ENCODE results near the gene SAMD3. TPM values are rescaled to one million over a fixed set of nuclear protein-coding genes. Genes with fewer than 3 reads are reported as not detected.
"Not testable (repeated sequence)": the region's sequence is repeated elsewhere in the genome, so short reads cannot be mapped to it uniquely, and the experiment has no call there.

SAMD3 gene
- total and polyA plus RNA-seq, 4 donors, result 0.08 to 4.3 (median 1.2) TPM

DNA sequence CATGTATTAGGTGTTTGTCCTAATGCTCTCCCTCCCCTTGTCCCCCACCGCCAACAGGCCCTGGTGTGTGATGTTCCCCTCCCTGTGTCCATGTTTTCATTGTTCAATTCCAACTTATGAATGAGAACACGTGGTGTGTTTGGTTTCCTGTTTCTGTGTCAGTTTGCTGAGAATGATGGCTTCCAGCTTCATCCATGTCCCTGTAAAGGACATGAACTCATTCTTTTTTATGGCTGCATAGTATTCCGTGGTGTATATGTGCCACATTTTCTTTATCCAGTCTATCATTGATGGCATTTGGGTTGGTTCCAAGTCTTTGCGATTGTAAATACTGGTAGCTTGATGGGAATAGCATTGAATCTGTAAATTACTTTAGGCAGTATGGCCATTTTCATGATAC is 52.6 kb downstream of the SAMD3 start:
- H3K27ac ChIP-seq (ENCODE audit: low read depth in 1 of 2, low read length in 2 of 2); DNase-seq (ENCODE audit: low spot score); H3K4me3 ChIP-seq (ENCODE audit: low read depth in 1 of 3, low read length in 3 of 3); H3K9me3 ChIP-seq (ENCODE audit: control insufficient read depth in 4 of 4, low read length in 3 of 4); H3K4me1 ChIP-seq (ENCODE audit: control insufficient read depth in 4 of 4, insufficient read depth in 4 of 4, low read length in 3 of 4); H3K36me3 ChIP-seq (ENCODE audit: control insufficient read depth in 4 of 4, insufficient read depth in 3 of 4, low read depth in 1 of 4, low read length in 3 of 4); H3K27me3 ChIP-seq (ENCODE audit: control insufficient read depth in 4 of 4, insufficient read depth in 4 of 4, low read length in 3 of 4); H3K9ac ChIP-seq (ENCODE audit: low read depth in 1 of 2, low read length in 2 of 2): not testable (repeated sequence)
- WGBS, result 88% methylated on average over 4 of the region's 4 CpGs

DNA sequence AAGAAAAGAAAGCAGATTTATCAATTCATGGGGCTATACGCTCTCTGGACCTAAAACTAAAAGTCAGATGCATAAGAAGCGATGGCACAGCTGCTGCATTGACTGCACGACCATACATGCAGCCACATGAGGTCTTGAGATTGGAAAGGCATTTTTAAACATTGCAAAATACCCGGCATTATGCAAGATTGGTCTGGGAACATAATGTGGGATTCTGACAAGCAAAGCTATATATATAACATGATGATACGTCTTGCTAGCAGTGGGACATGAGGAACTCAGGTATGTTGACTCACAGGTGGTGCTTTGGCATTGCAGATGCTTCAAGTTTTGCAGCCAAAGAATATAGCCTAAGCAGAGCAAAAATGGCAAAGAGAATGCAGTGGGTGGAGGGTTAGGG is 55.1 kb downstream of the SAMD3 start:
- Histone ChIP-seq H3K9me3 (ENCODE audit: control insufficient read depth in 4 of 4, low read length in 3 of 4) (no peaks in the 10 kb centered on the region), H3K27me3 (ENCODE audit: control insufficient read depth in 4 of 4, insufficient read depth in 4 of 4, low read length in 3 of 4) (no peaks in the 10 kb centered on the region), H3K4me1 (ENCODE audit: control insufficient read depth in 4 of 4, insufficient read depth in 4 of 4, low read length in 3 of 4) (no peaks in the 10 kb centered on the region), H3K9ac (ENCODE audit: low read depth in 1 of 2, low read length in 2 of 2) (no peak overlapping the region), H3K36me3 (ENCODE audit: control insufficient read depth in 4 of 4, insufficient read depth in 3 of 4, low read depth in 1 of 4, low read length in 3 of 4) (no peaks in the 10 kb centered on the region), H3K4me3 (ENCODE audit: low read depth in 1 of 3, low read length in 3 of 3) (no peak overlapping the region), H3K27ac (ENCODE audit: low read depth in 1 of 2, low read length in 2 of 2) (no peak overlapping the region)
- DNase-seq (ENCODE audit: low spot score), result no peak
- TF ChIP-seq SP1 (IDR thresholded peaks at IDR 0.05), result no peak
- no peak for TF ChIP-seq HNF4G (IDR thresholded peaks at IDR 0.05)
- TF ChIP-seq TAF1 (conservative IDR thresholded peaks at IDR 0.05), result no peak
- TF ChIP-seq JUND (IDR thresholded peaks at IDR 0.05), result no peak
- TF ChIP-seq RXRA (IDR thresholded peaks at IDR 0.05), result no peak
- no peak for TF ChIP-seq GABPA (IDR thresholded peaks at IDR 0.05 in 1 of 2, conservative IDR thresholded peaks at IDR 0.05 in 1 of 2)
- TF ChIP-seq REST (IDR thresholded peaks at IDR 0.05), result no peak
- TF ChIP-seq RAD21 (IDR thresholded peaks at IDR 0.05), result no peak
- no peak for TF ChIP-seq NR2F2 (IDR thresholded peaks at IDR 0.05)
- TF ChIP-seq, protein P1, sequence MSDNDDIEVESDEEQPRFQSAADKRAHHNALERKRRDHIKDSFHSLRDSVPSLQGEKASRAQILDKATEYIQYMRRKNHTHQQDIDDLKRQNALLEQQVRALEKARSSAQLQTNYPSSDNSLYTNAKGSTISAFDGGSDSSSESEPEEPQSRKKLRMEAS (IDR thresholded peaks at IDR 0.05), result no peak
- TF ChIP-seq FOXA2 (IDR thresholded peaks at IDR 0.05), result no peak
- TF ChIP-seq FOXA1 (IDR thresholded peaks at IDR 0.05), result no peak
- TF ChIP-seq, protein P2, sequence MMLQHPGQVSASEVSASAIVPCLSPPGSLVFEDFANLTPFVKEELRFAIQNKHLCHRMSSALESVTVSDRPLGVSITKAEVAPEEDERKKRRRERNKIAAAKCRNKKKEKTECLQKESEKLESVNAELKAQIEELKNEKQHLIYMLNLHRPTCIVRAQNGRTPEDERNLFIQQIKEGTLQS (IDR thresholded peaks at IDR 0.05), result no peak
- TF ChIP-seq ZBTB33 (IDR thresholded peaks at IDR 0.05), result no peak
- no peak for TF ChIP-seq EGR1 (IDR thresholded peaks at IDR 0.05; ENCODE audit: low read depth in 2 of 2)
- TF ChIP-seq CTCF (IDR thresholded peaks at IDR 0.05; ENCODE audit: low read depth, low read length, missing input control), result no peak
- TF ChIP-seq YY1 (IDR thresholded peaks at IDR 0.05), result no peak
- TF ChIP-seq HNF4A (conservative IDR thresholded peaks at IDR 0.05), result no peak
- WGBS, result 53% methylated on average over 5 of the region's 5 CpGs
